HepG2 (cell line): Measurements from ENCODE around the gene CDK14. TPM values are rescaled to one million over a fixed set of nuclear protein-coding genes. Genes with fewer than 3 reads are reported as not detected.

Experiments
- ATAC-seq: fragments of 200-7000 bp; cut with Tn5 transposase; 3 replicates; pipeline ENCODE4 v1.9.1; 2020; ENCODE audit warnings: mild to moderate bottlenecking, moderate library complexity
- BruUV-seq: library from RNA; stranded (reverse); fragments of 400-500 nt; replicated peaks from 2 replicates; lab custom pipeline; 2021; lab: Mats Ljungman, UMichigan
- CTCF ChIA-PET: fragments of 300-600 bp; formaldehyde crosslinking; extraction: SDS; loops from one replicate; lab custom pipeline; 2021; ENCODE audit warnings: low total read pairs, inconsistent platforms, low intra/inter-chr PET ratio; lab: Yijun Ruan, JAX
- POLR2A ChIA-PET: fragments of 350-600 bp; sonication (Branson Sonifier 250); formaldehyde crosslinking; loops from one replicate; lab custom pipeline; 2020; ENCODE audit warnings: antibody characterized with exemption, inconsistent platforms; lab: Yijun Ruan, JAX
- DNase-seq: peaks from one replicate; pipeline ENCODE4 v3.0.0-alpha.2; 2015; ENCODE audit warnings: low spot score
- FAIRE-seq: peaks from 3 replicates; lab custom pipeline; 2011; peaks lifted over from hg19 to GRCh38; lab: Jason Lieb, UNC
- H2AFZ ChIP-seq: one replicate; pipeline ENCODE4 v1.6.1; 2011; ENCODE audit warnings: low read length, inconsistent platforms
- H3K27ac ChIP-seq: fragments of 300-600 bp; 3 replicates; pipeline ENCODE4 v1.8.0; 2011; ENCODE audit warnings: mixed run types, mild to moderate bottlenecking, mixed read lengths, low read length, inconsistent platforms; ENCODE audit not compliant: insufficient read depth; ENCODE audit errors: extremely low read length
- H3K27me3 ChIP-seq, 2 experiments: fragments of 200-600 bp in 1 of 2; 2 replicates in 1 of 2; 3 replicates in 1 of 2; pipeline versions ENCODE4 v1.6.0 to v1.8.0; 2011; ENCODE audit warnings: low read length in 2 of 2, mild to moderate bottlenecking in 2 of 2, moderate library complexity in 2 of 2, inconsistent platforms in 1 of 2; ENCODE audit not compliant: insufficient read depth in 2 of 2, control insufficient read depth in 1 of 2
- H3K36me3 ChIP-seq, 2 experiments: fragments of 200-600 bp in 1 of 2; replicated peaks in 1 of 2; 2 replicates in 1 of 2; 3 replicates in 1 of 2; pipeline versions ENCODE4 v1.5.1 to v1.8.0; 2011; ENCODE audit warnings: low read length in 2 of 2, inconsistent platforms in 1 of 2; ENCODE audit not compliant: insufficient read depth in 2 of 2, control insufficient read depth in 1 of 2
- H3K4me1 ChIP-seq: 2 replicates; pipeline ENCODE4 v1.5.1; 2012; ENCODE audit warnings: low read length, inconsistent platforms; ENCODE audit not compliant: insufficient read depth
- H3K4me2 ChIP-seq: 2 replicates; pipeline ENCODE4 v1.6.0; 2011; ENCODE audit warnings: low read depth, low read length, inconsistent platforms
- H3K4me3 ChIP-seq, 3 experiments: fragments of 200-600 bp in 1 of 3; sonication (generic), shearing (Covaris generic) in 1 of 3; replicated peaks in 1 of 3; 2 replicates each; pipeline ENCODE4 v1.5.1; 2011 to 2016; ENCODE audit warnings: low read length in 3 of 3, inconsistent platforms in 2 of 3, low read depth in 2 of 3, mild to moderate bottlenecking in 2 of 3, control low read depth in 1 of 3, mixed read lengths in 1 of 3; ENCODE audit not compliant: insufficient read depth in 1 of 3
- H3K79me2 ChIP-seq: one replicate; pipeline ENCODE4 v1.6.1; 2011; ENCODE audit warnings: low read length, inconsistent platforms; ENCODE audit not compliant: insufficient read depth
- H3K9ac ChIP-seq: 2 replicates; pipeline ENCODE4 v1.6.0; 2011; ENCODE audit warnings: mild to moderate bottlenecking, low read depth, low read length, inconsistent platforms; ENCODE audit not compliant: insufficient read depth
- H3K9me3 ChIP-seq: 2 replicates; pipeline ENCODE4 v1.5.1; 2012; ENCODE audit warnings: mild to moderate bottlenecking, low read length
- H4K20me1 ChIP-seq: 2 replicates; pipeline ENCODE4 v1.6.0; 2011; ENCODE audit warnings: inconsistent platforms, mild to moderate bottlenecking, low read length, moderate library complexity; ENCODE audit not compliant: insufficient read depth
- CC2D1A ChIP-seq: sonication (generic); formaldehyde crosslinking; IDR thresholded peaks from 2 replicates; pipeline ENCODE4 v1.8.1; 2023; ENCODE audit warnings: mild to moderate bottlenecking, missing genetic modification reagents
- KDM6A ChIP-seq: IDR thresholded peaks from 2 replicates; pipeline ENCODE4 v1.6.1; 2016; ENCODE audit warnings: low read depth
- MIER2 ChIP-seq: IDR thresholded peaks from 2 replicates; pipeline ENCODE4 v1.6.1; 2016; ENCODE audit warnings: missing biosample characterization, missing genetic modification reagents
- SMAD3 ChIP-seq: sonication (generic); formaldehyde crosslinking; IDR thresholded peaks from 2 replicates; pipeline ENCODE4 v1.4.0; 2020; ENCODE audit warnings: missing genetic modification reagents
- ZFP36L1 ChIP-seq: sonication (generic); formaldehyde crosslinking; IDR thresholded peaks from 2 replicates; pipeline ENCODE4 v1.8.0; 2022; ENCODE audit warnings: mild to moderate bottlenecking, missing genetic modification reagents, moderate library complexity
- ZFYVE20 ChIP-seq: sonication (generic); formaldehyde crosslinking; IDR thresholded peaks from 2 replicates; pipeline ENCODE4 v1.8.0; 2023; ENCODE audit warnings: low read depth, mild to moderate bottlenecking, moderate library complexity, missing genetic modification reagents, borderline replicate concordance
- ZNF10 ChIP-seq: sonication (generic); formaldehyde crosslinking; IDR thresholded peaks from 2 replicates; pipeline ENCODE4 v1.4.0; 2020; ENCODE audit warnings: mild to moderate bottlenecking, low read depth, missing genetic modification reagents, borderline replicate concordance
- ZNF17 ChIP-seq: sonication (generic); formaldehyde crosslinking; IDR thresholded peaks from 2 replicates; pipeline ENCODE4 v1.5.0; 2020; ENCODE audit warnings: mild to moderate bottlenecking, missing genetic modification reagents
- WGBS: methylation state at CpG from one replicate; pipeline ENCODE4 v1.1.6; 2017; ENCODE audit warnings: low lambda C conversion rate; 5-methylcytosine and 5-hydroxymethylcytosine counted together
- in situ Hi-C: cut with HindIII; loops from 2 replicates; pipeline ENCODE4 v1.10.0; 2017; ENCODE audit warnings: low pct_unique_long_range_greater_than_20kb; ENCODE audit not compliant: extremely low pct_ligation_motif_present
- intact Hi-C: fragments of 100-400 bp; cut with micrococcal nuclease; formaldehyde crosslinking; loops from one replicate; pipeline ENCODE4 v1.10.0; 2022; ENCODE audit not compliant: unreplicated experiment
- polyA plus RNA-seq, 8 experiments: library from polyadenylated mRNA; depleted of rRNA in 3 of 8; stranded (reverse) in 7 of 8; unstranded in 1 of 8; fragments of >200 nt; fragmentation: Illumina TruSeq in 4 of 8; extraction: Trizol in 4 of 8; gene quantifications; 2 replicates each; pipeline versions ENCODE4 v1.2.1 to v1.2.3, GENCODE V29; 2011 to 2016; ENCODE audit warnings: low read depth in 4 of 8, missing spikeins in 1 of 8, mixed read lengths in 1 of 8; ENCODE audit not compliant: insufficient read depth in 1 of 8
- total RNA-seq, 5 experiments: library from RNA; depleted of rRNA; stranded (reverse); fragments of >200 nt; fragmentation: Illumina TruSeq; extraction: Trizol; gene quantifications; 2 replicates each; pipeline ENCODE4 v1.2.3, GENCODE V29; 2016; ENCODE audit warnings: low read depth in 1 of 5
- TF ChIP-seq, protein P1 (sequence below): IDR thresholded peaks from 2 replicates; pipeline ENCODE4 v1.6.1; 2016; ENCODE audit warnings: low read depth
- TF ChIP-seq, protein P2 (sequence below): sonication (generic); formaldehyde crosslinking; IDR thresholded peaks from 2 replicates; pipeline ENCODE4 v1.5.1; 2020; ENCODE audit warnings: missing genetic modification reagents, mild to moderate bottlenecking, borderline replicate concordance
- TF ChIP-seq, protein P3 (sequence below): sonication (generic); formaldehyde crosslinking; IDR thresholded peaks from 2 replicates; pipeline ENCODE4 v1.5.0; 2020; ENCODE audit warnings: missing genetic modification reagents
- TF ChIP-seq, protein P4 (sequence below): sonication (generic); formaldehyde crosslinking; IDR thresholded peaks from 2 replicates; pipeline ENCODE4 v1.8.1; 2022; ENCODE audit warnings: mild to moderate bottlenecking, missing genetic modification reagents
- TF ChIP-seq, protein P5 (sequence below): sonication (generic); formaldehyde crosslinking; IDR thresholded peaks from 2 replicates; pipeline ENCODE4 v1.5.1; 2020; ENCODE audit warnings: mild to moderate bottlenecking, missing genetic modification reagents, borderline replicate concordance

The CDK14 gene
- total and polyA plus RNA-seq, 2 of the 13 experiments (the other 11 are each of a cell fraction or from before 2014, with no cell fraction given): 0.26 to 0.71 TPM

DNA sequence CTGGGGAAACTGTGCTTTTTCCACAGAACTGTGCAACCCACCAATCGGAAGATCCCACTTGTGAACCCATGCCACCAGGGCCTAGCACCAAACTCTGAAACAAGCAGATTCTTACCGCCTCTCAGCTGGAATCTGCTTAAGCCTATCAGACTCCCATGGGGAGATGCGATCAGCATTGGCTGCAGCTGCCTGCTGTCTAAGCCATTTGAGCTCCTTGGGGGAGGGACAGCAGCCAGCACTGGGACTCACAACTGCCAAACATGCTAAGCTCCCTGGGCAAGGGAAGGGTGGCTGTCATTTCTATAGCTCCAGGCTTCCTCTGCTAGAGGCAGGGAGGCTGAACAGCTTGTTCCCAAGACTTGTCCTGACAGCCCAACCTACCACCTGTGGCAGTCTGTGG lies 283.8 kb downstream of the CDK14 start (continued):
- TF ChIP-seq, protein P1, sequence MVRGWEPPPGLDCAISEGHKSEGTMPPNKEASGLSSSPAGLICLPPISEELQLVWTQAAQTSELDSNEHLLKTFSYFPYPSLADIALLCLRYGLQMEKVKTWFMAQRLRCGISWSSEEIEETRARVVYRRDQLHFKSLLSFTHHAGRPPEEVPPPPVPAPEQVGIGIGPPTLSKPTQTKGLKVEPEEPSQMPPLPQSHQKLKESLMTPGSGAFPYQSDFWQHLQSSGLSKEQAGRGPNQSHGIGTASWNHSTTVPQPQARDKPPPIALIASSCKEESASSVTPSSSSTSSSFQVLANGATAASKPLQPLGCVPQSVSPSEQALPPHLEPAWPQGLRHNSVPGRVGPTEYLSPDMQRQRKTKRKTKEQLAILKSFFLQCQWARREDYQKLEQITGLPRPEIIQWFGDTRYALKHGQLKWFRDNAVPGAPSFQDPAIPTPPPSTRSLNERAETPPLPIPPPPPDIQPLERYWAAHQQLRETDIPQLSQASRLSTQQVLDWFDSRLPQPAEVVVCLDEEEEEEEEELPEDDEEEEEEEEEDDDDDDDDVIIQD (CRISPR knock-in tag): no peak

DNA sequence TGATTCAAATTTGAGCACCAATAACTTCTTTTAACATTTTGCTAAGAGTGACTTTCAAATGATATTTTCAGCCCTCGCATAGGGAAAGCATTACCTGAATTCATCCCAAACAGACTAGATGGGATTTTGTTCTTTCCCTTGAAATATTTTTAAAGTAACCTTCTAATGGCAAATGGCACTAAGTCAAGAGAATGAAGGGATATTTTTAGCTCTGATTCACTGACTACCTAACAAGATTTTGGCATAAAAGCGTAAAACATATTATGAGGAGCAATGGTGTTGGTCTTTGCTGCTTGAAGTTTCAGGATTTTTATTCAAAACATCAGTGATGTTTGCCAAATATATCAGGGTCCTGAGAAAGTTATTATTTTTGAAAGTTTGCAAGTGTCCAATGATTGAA lies 290.3 kb downstream of the CDK14 start:
- CTCF ChIA-PET: no interaction called here
- Histone ChIP-seq H3K9me3 (no peaks in the 10 kb centered on the region), H3K9ac (no peak overlapping the region), H4K20me1 (no peaks in the 10 kb centered on the region), H3K4me2 (no peak overlapping the region), H3K4me1 (no peaks in the 10 kb centered on the region), H3K27ac (no peak overlapping the region), H3K27me3 (no peaks in the 10 kb centered on the region), H2AFZ (no peak overlapping the region), H3K4me3 (no peak overlapping the region), H3K36me3 (no peaks in the 10 kb centered on the region), H3K79me2 (no peaks in the 10 kb centered on the region)
- FAIRE-seq (no peak), DNase-seq (no peak), ATAC-seq (no peak)
- 70% methylated on average over 2 of the region's 2 CpGs for WGBS
- intact Hi-C loops (no loop called here), in situ Hi-C loops (no loop called here)
- POLR2A ChIA-PET: no interaction called here
- no TSS peak for BruUV-seq
- no peak for TF ChIP-seq ZFYVE20 (CRISPR knock-in tag)
- no peak for TF ChIP-seq ZFP36L1 (CRISPR knock-in tag)
- TF ChIP-seq, protein P2, sequence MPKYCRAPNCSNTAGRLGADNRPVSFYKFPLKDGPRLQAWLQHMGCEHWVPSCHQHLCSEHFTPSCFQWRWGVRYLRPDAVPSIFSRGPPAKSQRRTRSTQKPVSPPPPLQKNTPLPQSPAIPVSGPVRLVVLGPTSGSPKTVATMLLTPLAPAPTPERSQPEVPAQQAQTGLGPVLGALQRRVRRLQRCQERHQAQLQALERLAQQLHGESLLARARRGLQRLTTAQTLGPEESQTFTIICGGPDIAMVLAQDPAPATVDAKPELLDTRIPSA: no peak
- TF ChIP-seq, protein P3, sequence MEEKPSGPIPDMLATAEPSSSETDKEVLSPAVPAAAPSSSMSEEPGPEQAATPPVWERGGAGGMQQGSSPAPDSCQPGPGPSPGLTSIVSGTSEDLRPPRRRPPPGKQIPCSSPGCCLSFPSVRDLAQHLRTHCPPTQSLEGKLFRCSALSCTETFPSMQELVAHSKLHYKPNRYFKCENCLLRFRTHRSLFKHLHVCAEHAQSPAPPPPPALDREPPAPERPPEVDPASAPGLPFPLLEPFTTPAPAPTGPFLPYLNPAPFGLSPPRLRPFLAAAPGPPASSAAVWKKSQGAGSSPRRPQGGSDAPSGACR (CRISPR knock-in tag): no peak
- TF ChIP-seq ZNF10: no peak
- TF ChIP-seq, protein P4, sequence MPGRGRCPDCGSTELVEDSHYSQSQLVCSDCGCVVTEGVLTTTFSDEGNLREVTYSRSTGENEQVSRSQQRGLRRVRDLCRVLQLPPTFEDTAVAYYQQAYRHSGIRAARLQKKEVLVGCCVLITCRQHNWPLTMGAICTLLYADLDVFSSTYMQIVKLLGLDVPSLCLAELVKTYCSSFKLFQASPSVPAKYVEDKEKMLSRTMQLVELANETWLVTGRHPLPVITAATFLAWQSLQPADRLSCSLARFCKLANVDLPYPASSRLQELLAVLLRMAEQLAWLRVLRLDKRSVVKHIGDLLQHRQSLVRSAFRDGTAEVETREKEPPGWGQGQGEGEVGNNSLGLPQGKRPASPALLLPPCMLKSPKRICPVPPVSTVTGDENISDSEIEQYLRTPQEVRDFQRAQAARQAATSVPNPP (CRISPR knock-in tag): no peak
- TF ChIP-seq ZNF17: no peak
- TF ChIP-seq, protein P5, sequence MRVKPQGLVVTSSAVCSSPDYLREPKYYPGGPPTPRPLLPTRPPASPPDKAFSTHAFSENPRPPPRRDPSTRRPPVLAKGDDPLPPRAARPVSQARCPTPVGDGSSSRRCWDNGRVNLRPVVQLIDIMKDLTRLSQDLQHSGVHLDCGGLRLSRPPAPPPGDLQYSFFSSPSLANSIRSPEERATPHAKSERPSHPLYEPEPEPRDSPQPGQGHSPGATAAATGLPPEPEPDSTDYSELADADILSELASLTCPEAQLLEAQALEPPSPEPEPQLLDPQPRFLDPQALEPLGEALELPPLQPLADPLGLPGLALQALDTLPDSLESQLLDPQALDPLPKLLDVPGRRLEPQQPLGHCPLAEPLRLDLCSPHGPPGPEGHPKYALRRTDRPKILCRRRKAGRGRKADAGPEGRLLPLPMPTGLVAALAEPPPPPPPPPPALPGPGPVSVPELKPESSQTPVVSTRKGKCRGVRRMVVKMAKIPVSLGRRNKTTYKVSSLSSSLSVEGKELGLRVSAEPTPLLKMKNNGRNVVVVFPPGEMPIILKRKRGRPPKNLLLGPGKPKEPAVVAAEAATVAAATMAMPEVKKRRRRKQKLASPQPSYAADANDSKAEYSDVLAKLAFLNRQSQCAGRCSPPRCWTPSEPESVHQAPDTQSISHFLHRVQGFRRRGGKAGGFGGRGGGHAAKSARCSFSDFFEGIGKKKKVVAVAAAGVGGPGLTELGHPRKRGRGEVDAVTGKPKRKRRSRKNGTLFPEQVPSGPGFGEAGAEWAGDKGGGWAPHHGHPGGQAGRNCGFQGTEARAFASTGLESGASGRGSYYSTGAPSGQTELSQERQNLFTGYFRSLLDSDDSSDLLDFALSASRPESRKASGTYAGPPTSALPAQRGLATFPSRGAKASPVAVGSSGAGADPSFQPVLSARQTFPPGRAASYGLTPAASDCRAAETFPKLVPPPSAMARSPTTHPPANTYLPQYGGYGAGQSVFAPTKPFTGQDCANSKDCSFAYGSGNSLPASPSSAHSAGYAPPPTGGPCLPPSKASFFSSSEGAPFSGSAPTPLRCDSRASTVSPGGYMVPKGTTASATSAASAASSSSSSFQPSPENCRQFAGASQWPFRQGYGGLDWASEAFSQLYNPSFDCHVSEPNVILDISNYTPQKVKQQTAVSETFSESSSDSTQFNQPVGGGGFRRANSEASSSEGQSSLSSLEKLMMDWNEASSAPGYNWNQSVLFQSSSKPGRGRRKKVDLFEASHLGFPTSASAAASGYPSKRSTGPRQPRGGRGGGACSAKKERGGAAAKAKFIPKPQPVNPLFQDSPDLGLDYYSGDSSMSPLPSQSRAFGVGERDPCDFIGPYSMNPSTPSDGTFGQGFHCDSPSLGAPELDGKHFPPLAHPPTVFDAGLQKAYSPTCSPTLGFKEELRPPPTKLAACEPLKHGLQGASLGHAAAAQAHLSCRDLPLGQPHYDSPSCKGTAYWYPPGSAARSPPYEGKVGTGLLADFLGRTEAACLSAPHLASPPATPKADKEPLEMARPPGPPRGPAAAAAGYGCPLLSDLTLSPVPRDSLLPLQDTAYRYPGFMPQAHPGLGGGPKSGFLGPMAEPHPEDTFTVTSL (CRISPR knock-in tag): no peak
- TF ChIP-seq SMAD3 (CRISPR knock-in tag): no peak
- no peak for TF ChIP-seq CC2D1A (CRISPR knock-in tag)
- TF ChIP-seq MIER2: no peak
- no peak for TF ChIP-seq KDM6A (CRISPR knock-in tag)
